K562 (cell line): Measurements from ENCODE around the gene KDM4F. TPM values are rescaled to one million over a fixed set of nuclear protein-coding genes. Genes with fewer than 3 reads are reported as not detected.

Source experiments
- ATAC-seq: fragments of 200-7000 bp; cut with Tn5 transposase; 3 replicates; pipeline ENCODE4 v1.9.1; 2020; ENCODE audit warnings: moderate library complexity
- BruUV-seq: library from RNA; stranded (reverse); fragments of 400-500 nt; replicated peaks from 2 replicates; lab custom pipeline; 2021; lab: Mats Ljungman, UMichigan
- CTCF ChIA-PET: fragments of 300-600 bp; formaldehyde crosslinking; extraction: SDS; loops from one replicate; lab custom pipeline; 2021; ENCODE audit warnings: low intra/inter-chr PET ratio; lab: Yijun Ruan, JAX
- POLR2A ChIA-PET: fragments of 300-600, 350-650 bp; sonication (Branson Sonifier 250); formaldehyde crosslinking; extraction: SDS; loops from one replicate; lab custom pipeline; 2021; ENCODE audit warnings: antibody characterized with exemption, inconsistent platforms; lab: Yijun Ruan, JAX
- DNase-seq, 4 experiments: peaks; one replicate each; pipeline versions ENCODE4 v3.0.0 to v3.0.0-alpha.2; 2011 to 2018; ENCODE audit warnings: low spot score in 3 of 4, mixed read lengths in 3 of 4; ENCODE audit errors: extremely low read depth in 1 of 4
- FAIRE-seq: peaks from 2 replicates; lab custom pipeline; 2011; peaks lifted over from hg19 to GRCh38; lab: Jason Lieb, UNC
- H2AFZ ChIP-seq: 2 replicates; pipeline ENCODE4 v1.6.0; 2011; ENCODE audit warnings: low read depth, low read length, control low read depth, inconsistent platforms
- H3K27ac ChIP-seq: fragments of 200-600 bp; 3 replicates; pipeline ENCODE4 v1.8.0; 2011; ENCODE audit warnings: low read depth, mild to moderate bottlenecking, control low read depth, inconsistent platforms, low read length, moderate library complexity, mixed read lengths; ENCODE audit errors: extremely low read depth
- H3K27me3 ChIP-seq, 2 experiments: fragments of 300-600 bp in 1 of 2; 2 replicates in 1 of 2; 3 replicates in 1 of 2; pipeline versions ENCODE4 v1.6.0 to v1.8.0; 2011; ENCODE audit warnings: inconsistent platforms in 2 of 2, low read length in 2 of 2, mild to moderate bottlenecking in 1 of 2, mixed read lengths in 1 of 2, moderate library complexity in 1 of 2; ENCODE audit not compliant: control insufficient read depth in 2 of 2, insufficient read depth in 2 of 2
- H3K36me3 ChIP-seq: fragments of 300-600 bp; 3 replicates; pipeline ENCODE4 v1.8.0; 2011; ENCODE audit warnings: mild to moderate bottlenecking, low read length, inconsistent platforms; ENCODE audit not compliant: control insufficient read depth, insufficient read depth
- H3K4me1 ChIP-seq, 2 experiments: fragments of 200-600 bp in 1 of 2; replicated peaks in 1 of 2; 2 replicates in 1 of 2; 3 replicates in 1 of 2; pipeline versions ENCODE4 v1.5.1 to v1.8.0; 2011; ENCODE audit warnings: inconsistent platforms in 2 of 2, low read length in 2 of 2, mild to moderate bottlenecking in 1 of 2, mixed read lengths in 1 of 2, moderate library complexity in 1 of 2; ENCODE audit not compliant: control insufficient read depth in 2 of 2, insufficient read depth in 2 of 2
- H3K4me2 ChIP-seq: 2 replicates; pipeline ENCODE4 v1.6.1; 2011; ENCODE audit warnings: low read length, control low read depth, inconsistent platforms, mixed read lengths; ENCODE audit not compliant: insufficient read depth
- H3K4me3 ChIP-seq: fragments of 200-600 bp; sonication (generic), shearing (Covaris generic); 2 replicates; pipeline ENCODE4 v1.5.1; 2016; ENCODE audit warnings: control low read depth, inconsistent platforms
- H3K79me2 ChIP-seq: fragments of 200-600 bp; 3 replicates; pipeline ENCODE4 v1.8.0; 2011; ENCODE audit warnings: low read length, inconsistent platforms; ENCODE audit not compliant: control insufficient read depth, insufficient read depth
- H3K9ac ChIP-seq, 2 experiments: 2 replicates each; pipeline versions ENCODE4 v1.6.0 to v1.6.1; 2011; ENCODE audit warnings: low read depth in 2 of 2, low read length in 2 of 2, control low read depth in 1 of 2, inconsistent platforms in 1 of 2, mild to moderate bottlenecking in 1 of 2, mixed read lengths in 1 of 2; ENCODE audit not compliant: insufficient read depth in 1 of 2
- H3K9me1 ChIP-seq: one replicate; pipeline ENCODE4 v1.6.0; 2011; ENCODE audit warnings: inconsistent platforms, mild to moderate bottlenecking, low read length, moderate library complexity; ENCODE audit not compliant: control insufficient read depth, insufficient read depth
- H3K9me3 ChIP-seq: replicated peaks from 2 replicates; pipeline ENCODE4 v1.5.1; 2011; ENCODE audit warnings: low read depth, low read length, inconsistent platforms; ENCODE audit not compliant: control insufficient read depth, insufficient read depth
- H4K20me1 ChIP-seq: replicated peaks from 2 replicates; pipeline ENCODE4 v1.6.1; 2011; ENCODE audit warnings: low read length, inconsistent platforms, mixed read lengths; ENCODE audit not compliant: control insufficient read depth, insufficient read depth
- C11orf30 ChIP-seq: fragments of 450-650 bp; IDR thresholded peaks from 2 replicates; pipeline ENCODE4 v1.6.1; 2016; ENCODE audit warnings: low read depth, mild to moderate bottlenecking
- CEBPB ChIP-seq: fragments of 450-650 bp; IDR thresholded peaks from 2 replicates; pipeline ENCODE4 v1.6.1; 2016; ENCODE audit warnings: missing genetic modification characterization, missing compliant biosample characterization
- CEBPG ChIP-seq, 3 experiments: fragments of 200-800 bp in 1 of 3; sonication (Bioruptor generic) in 1 of 3; sonication (generic) in 1 of 3; formaldehyde crosslinking in 1 of 3; IDR thresholded peaks in 2 of 3; conservative IDR thresholded peaks in 1 of 3; 2 replicates each; pipeline versions ENCODE4 v1.6.1 to v1.8.0; 2016 to 2022; ENCODE audit warnings: missing compliant biosample characterization in 2 of 3, missing genetic modification characterization in 2 of 3, mild to moderate bottlenecking in 1 of 3, missing genetic modification reagents in 1 of 3
- FOXP1 ChIP-seq: sonication (generic); formaldehyde crosslinking; IDR thresholded peaks from 2 replicates; pipeline ENCODE4 v1.8.0; 2022; ENCODE audit warnings: mild to moderate bottlenecking, missing genetic modification reagents
- HMG20B ChIP-seq: fragments of 250-450 bp; sonication (Bioruptor Pico); IDR thresholded peaks from 2 replicates; pipeline ENCODE4 v1.5.0; 2021; ENCODE audit warnings: mild to moderate bottlenecking
- KAT8 ChIP-seq: fragments of 450-650 bp; IDR thresholded peaks from 2 replicates; pipeline ENCODE4 v1.6.1; 2016; ENCODE audit warnings: low read depth, mild to moderate bottlenecking
- SFPQ ChIP-seq: fragments of 200-400 bp; formaldehyde crosslinking; IDR thresholded peaks from 2 replicates; pipeline ENCODE4 v1.6.1; 2017; ENCODE audit warnings: mild to moderate bottlenecking, low read depth, low read length, moderate library complexity
- SMARCA4 ChIP-seq: fragments of 450-650 bp; IDR thresholded peaks from 2 replicates; pipeline ENCODE4 v1.6.1; 2016
- SOX6 ChIP-seq: fragments of 450-650 bp; IDR thresholded peaks from 2 replicates; pipeline ENCODE4 v1.6.1; 2014; ENCODE audit warnings: mild to moderate bottlenecking
- TRIM24 ChIP-seq, 2 experiments: fragments of 450-650 bp; IDR thresholded peaks; 2 replicates each; pipeline ENCODE4 v1.6.1; 2016
- TSHZ1 ChIP-seq: fragments of 250-450 bp; sonication (Bioruptor Pico); IDR thresholded peaks from 2 replicates; pipeline ENCODE4 v1.4.0; 2020; ENCODE audit warnings: mild to moderate bottlenecking, moderate library complexity
- ZBTB17 ChIP-seq: fragments of 450-650 bp; formaldehyde crosslinking; IDR thresholded peaks from 2 replicates; pipeline ENCODE4 v1.4.0; 2020; ENCODE audit warnings: mild to moderate bottlenecking
- ZC3H11A ChIP-seq: IDR thresholded peaks from 2 replicates; pipeline ENCODE4 v1.6.1; 2012; ENCODE audit warnings: low read depth, low read length, improper control_type of control experiment
- ZNF224 ChIP-seq: sonication (generic); formaldehyde crosslinking; IDR thresholded peaks from 2 replicates; pipeline ENCODE4 v1.8.0; 2022; ENCODE audit warnings: mild to moderate bottlenecking, missing genetic modification reagents
- ZNF507 ChIP-seq: conservative IDR thresholded peaks from 2 replicates; pipeline ENCODE4 v1.6.1; 2017; ENCODE audit warnings: missing genetic modification characterization, missing compliant biosample characterization
- ZNF740 ChIP-seq, 3 experiments: fragments of 200-800 bp in 1 of 3; sonication (Bioruptor generic) in 1 of 3; sonication (generic) in 1 of 3; formaldehyde crosslinking in 1 of 3; IDR thresholded peaks; 2 replicates each; pipeline versions ENCODE4 v1.6.1 to v1.8.0; 2016 to 2022; ENCODE audit warnings: mild to moderate bottlenecking in 2 of 3, missing compliant biosample characterization in 2 of 3, missing genetic modification characterization in 2 of 3, missing genetic modification reagents in 1 of 3
- WGBS: fragments of 100-300 bp; shearing (Covaris generic); methylation state at CpG from one replicate; pipeline ENCODE4 v1.1.6; 2016; ENCODE audit warnings: low coverage, mixed read lengths; ENCODE audit not compliant: insufficient coverage; ENCODE audit errors: missing lambda C conversion rate; 5-methylcytosine and 5-hydroxymethylcytosine counted together
- in situ Hi-C: fragments of 300-500 bp; cut with MboI; formaldehyde crosslinking; loops from 4 replicates; pipeline ENCODE4 v1.15.0; 2018; ENCODE audit warnings: inconsistent platforms, mixed read lengths
- intact Hi-C: fragments of 100-400 bp; cut with micrococcal nuclease; formaldehyde crosslinking; loops from 2 replicates; pipeline ENCODE4 v1.14.2; 2022
- polyA plus RNA-seq, 8 experiments: library from polyadenylated mRNA; depleted of rRNA in 4 of 8; stranded (reverse) in 5 of 8; unstranded in 3 of 8; fragments of >200 nt; fragmentation: Nextera tagmentation in 2 of 8; fragmentation: Illumina TruSeq in 1 of 8; extraction: Ambion mirVana in 2 of 8; extraction: Trizol in 1 of 8; gene quantifications; 2 replicates each; pipeline versions ENCODE4 v1.2.1 to v1.2.3, GENCODE V29; 2011 to 2014; ENCODE audit warnings: inconsistent platforms in 1 of 8, missing spikeins in 1 of 8
- total RNA-seq, 7 experiments: library from RNA; depleted of rRNA in 6 of 7; stranded (reverse); fragments of >200 nt in 6 of 7; fragmentation: Illumina TruSeq in 2 of 7; extraction: Trizol in 2 of 7; gene quantifications; 2 replicates each; pipeline versions ENCODE4 v1.2.1 to v1.2.3, GENCODE V29; 2011 to 2021; ENCODE audit warnings: low replicate concordance in 1 of 7

Gene KDM4F
- total and polyA plus RNA-seq, 9 of the 15 experiments (the other 6 are each of a cell fraction or from before 2014, with no cell fraction given), result not detected

- TF ChIP-seq TSHZ1 (CRISPR knock-in tag) (no peak), CEBPB (tag) (peak; percentile 69), CEBPG (CRISPR knock-in tag; IDR thresholded peaks at IDR 0.05) (peak; percentile 53; the same call in 1 of the 2 replicates), CEBPG (tag; conservative IDR thresholded peaks at IDR 0.05 in 1 of 2, IDR thresholded peaks at IDR 0.05 in 1 of 2) (peak; percentile 83 to 86), TRIM24 (IDR thresholded peaks at IDR 0.05) (peak in 1 of 2 experiments; percentile 63; a peak in 2 of 4 replicates), ZNF507 (no peak)
These were observed 7.0 kb upstream of the KDM4F start (continued) for GRCh38 chr11:95042239-95042638.

GRCh38 chr11:95042906-95043305 lies 6.3 kb upstream of the KDM4F start:
- in situ Hi-C loops (no loop called here), intact Hi-C loops (no loop called here)
- ChIA-PET POLR2A (interaction anchor here (1.8 to 1.9 kb wide), 2 partner anchors 10 to 24 kb away, joined by 4 to 6 read pairs; partner anchors contain the start of gene SRSF8), CTCF (no interaction called here)
- Histone ChIP-seq H3K79me2 (no peaks in the 10 kb centered on the region), H4K20me1 (no peaks in the 10 kb centered on the region), H3K4me3 (no peak overlapping the region), H3K4me2 (no peak overlapping the region), H3K9me1 (no peaks in the 10 kb centered on the region), H3K27me3 (peaks cover 0 to 27% of the 10 kb centered on the region in 2 experiments; a peak in 4 of 5 replicates), H3K36me3 (no peaks in the 10 kb centered on the region), H3K27ac (no peak overlapping the region), H3K9me3 (no peaks in the 10 kb centered on the region), H3K4me1 (no peaks in the 10 kb centered on the region), H2AFZ (no peak overlapping the region), H3K9ac (no peak overlapping the region)
- WGBS, result 10% methylated on average over 3 of the region's 3 CpGs
- no TSS peak for BruUV-seq
- no peak for FAIRE-seq
- no peak for DNase-seq
- ATAC-seq, result no peak
- no peak for TF ChIP-seq ZC3H11A
- no peak for TF ChIP-seq SOX6
- TF ChIP-seq FOXP1 (CRISPR knock-in tag), result no peak
- TF ChIP-seq SMARCA4, result no peak
- no peak for TF ChIP-seq ZNF740 (CRISPR knock-in tag; IDR thresholded peaks at IDR 0.05)
- TF ChIP-seq ZNF740 (tag; IDR thresholded peaks at IDR 0.05), result no peak
- no peak for TF ChIP-seq KAT8
- TF ChIP-seq ZBTB17 (CRISPR knock-in tag), result no peak
- no peak for TF ChIP-seq ZNF224
- no peak for TF ChIP-seq SFPQ
- no peak for TF ChIP-seq C11orf30
- TF ChIP-seq HMG20B (CRISPR knock-in tag), result no peak
